IMR-90 (cell line): Measurements from ENCODE around the gene CHPF2.

Source experiments
- POLR2A ChIP-seq: IDR thresholded peaks from 2 replicates; pipeline ENCODE4 v1.6.1; 2012; ENCODE audit warnings: mild to moderate bottlenecking, low read depth, low read length
- TF ChIP-seq, protein P1 (sequence below): conservative IDR thresholded peaks from 2 replicates; pipeline ENCODE4 v1.5.1; 2012; ENCODE audit warnings: mild to moderate bottlenecking, low read depth, low read length, improper control_type of control experiment

DNA sequence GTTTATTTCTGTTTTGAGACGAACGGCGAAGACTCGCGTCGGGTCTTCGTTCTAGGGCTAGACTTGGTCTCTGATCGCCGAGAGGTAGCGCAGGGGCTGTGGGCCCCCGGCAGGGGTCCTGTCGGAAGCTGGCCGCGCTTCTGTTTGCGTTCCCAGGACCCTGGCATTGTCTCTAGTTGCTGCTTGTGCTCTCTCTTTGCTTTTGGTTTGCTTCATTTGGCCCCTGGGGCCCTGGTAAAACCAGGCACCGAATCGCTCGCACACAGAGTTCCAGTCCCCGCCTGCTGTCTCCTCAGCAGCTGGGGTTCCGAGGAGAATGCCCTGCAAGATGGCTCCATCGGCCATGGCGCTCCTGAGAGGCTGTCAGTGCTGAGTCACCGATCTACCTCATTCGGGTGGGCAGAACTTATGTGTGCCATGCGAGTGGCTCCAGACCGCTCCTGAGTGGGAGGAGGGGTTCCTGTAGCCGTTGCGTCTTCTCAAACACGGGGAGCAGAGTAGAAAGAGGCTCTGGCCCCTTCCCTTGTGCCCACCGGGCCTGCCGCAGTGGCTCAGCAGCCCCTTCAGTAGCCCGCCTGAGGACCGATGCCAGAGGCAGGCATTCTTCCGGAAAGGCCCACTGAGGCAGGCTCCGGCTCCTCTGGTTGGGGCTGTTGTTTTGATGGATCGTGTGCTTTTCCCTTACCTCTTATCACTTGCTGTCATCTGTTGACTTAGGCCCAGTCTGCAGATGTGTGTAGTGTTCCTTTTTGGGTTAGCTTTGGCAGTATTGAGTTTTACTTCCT lies 826 bp downstream of the CHPF2 start:
- peak; percentile 91 for TF ChIP-seq POLR2A
- TF ChIP-seq, protein P1, sequence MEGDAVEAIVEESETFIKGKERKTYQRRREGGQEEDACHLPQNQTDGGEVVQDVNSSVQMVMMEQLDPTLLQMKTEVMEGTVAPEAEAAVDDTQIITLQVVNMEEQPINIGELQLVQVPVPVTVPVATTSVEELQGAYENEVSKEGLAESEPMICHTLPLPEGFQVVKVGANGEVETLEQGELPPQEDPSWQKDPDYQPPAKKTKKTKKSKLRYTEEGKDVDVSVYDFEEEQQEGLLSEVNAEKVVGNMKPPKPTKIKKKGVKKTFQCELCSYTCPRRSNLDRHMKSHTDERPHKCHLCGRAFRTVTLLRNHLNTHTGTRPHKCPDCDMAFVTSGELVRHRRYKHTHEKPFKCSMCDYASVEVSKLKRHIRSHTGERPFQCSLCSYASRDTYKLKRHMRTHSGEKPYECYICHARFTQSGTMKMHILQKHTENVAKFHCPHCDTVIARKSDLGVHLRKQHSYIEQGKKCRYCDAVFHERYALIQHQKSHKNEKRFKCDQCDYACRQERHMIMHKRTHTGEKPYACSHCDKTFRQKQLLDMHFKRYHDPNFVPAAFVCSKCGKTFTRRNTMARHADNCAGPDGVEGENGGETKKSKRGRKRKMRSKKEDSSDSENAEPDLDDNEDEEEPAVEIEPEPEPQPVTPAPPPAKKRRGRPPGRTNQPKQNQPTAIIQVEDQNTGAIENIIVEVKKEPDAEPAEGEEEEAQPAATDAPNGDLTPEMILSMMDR = no peak
